ENCODE measurements around the gene TGM3. TPM values are rescaled to one million over a fixed set of nuclear protein-coding genes. Genes with fewer than 3 reads are reported as not detected.

Gene TGM3
- total and polyA plus RNA-seq, 12 donors, result 0.13 to 1.7 (median 0.37) TPM; not detected in 6

DNA sequence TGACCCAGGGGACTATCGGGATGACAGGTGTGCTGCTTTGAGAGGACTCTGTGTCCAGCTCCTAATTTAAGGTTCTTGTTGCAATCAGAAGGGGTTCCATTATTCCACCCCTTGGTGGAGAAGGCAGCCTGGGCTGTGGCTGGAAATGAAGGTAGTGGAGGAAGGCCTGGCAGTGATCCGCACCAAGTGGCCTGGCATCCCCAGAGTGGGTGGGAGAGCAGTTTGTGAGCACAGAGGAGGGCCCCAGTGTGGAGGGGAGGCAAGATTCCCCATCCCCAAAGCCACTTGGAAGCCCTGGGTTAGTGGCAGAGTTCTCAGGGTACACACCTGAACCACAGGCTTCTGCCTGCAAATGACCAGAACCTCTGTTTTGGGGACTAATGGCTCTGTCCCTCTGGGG is 2.3 kb downstream of the TGM3 start:
- TF ChIP-seq CTCF (IDR thresholded peaks at IDR 0.05) (no peak), POLR2A (IDR thresholded peaks at IDR 0.05) (no peak)
- intact Hi-C loops (cut with DNase I), result no loop called here
- DNase-seq, result no peak
- no peaks in the 10 kb centered on the region for H3K36me3 ChIP-seq (replicated peaks in 1 of 2)
- H3K4me1 ChIP-seq (replicated peaks in 1 of 2), result peaks cover 0 to 10% of the 10 kb centered on the region in 2 donors
- no peaks in the 10 kb centered on the region for H3K27me3 ChIP-seq
- H3K27ac ChIP-seq, result no peak overlapping the region
- no peaks in the 10 kb centered on the region for H3K9me3 ChIP-seq (replicated peaks in 1 of 3)
- 85 to 98% (median 92%) methylated on average over 2 of the region's 2 CpGs for WGBS, 4 donors
- H3K4me3 ChIP-seq, result no peak overlapping the region

- 88 to 98% (median 92%) methylated on average over 5 of the region's 5 CpGs for WGBS, 4 donors
- H3K9me3 ChIP-seq (replicated peaks in 1 of 3), result no peaks in the 10 kb centered on the region
- no peaks in the 10 kb centered on the region for H3K27me3 ChIP-seq
- TF ChIP-seq CTCF (IDR thresholded peaks at IDR 0.05) (no peak), POLR2A (IDR thresholded peaks at IDR 0.05) (no peak)
- no peak overlapping the region for H3K4me3 ChIP-seq
- no peak overlapping the region for H3K27ac ChIP-seq
- H3K36me3 ChIP-seq (replicated peaks in 1 of 2), result no peaks in the 10 kb centered on the region
- no peak for DNase-seq
- H3K4me1 ChIP-seq (replicated peaks in 1 of 2), result peaks cover 0 to 10% of the 10 kb centered on the region in 2 donors
- intact Hi-C loops (cut with DNase I), result no loop called here
Measured at GRCh38 chr20:2298701-2299100, 2.9 kb downstream of the TGM3 start.

- no peaks in the 10 kb centered on the region for H3K9me3 ChIP-seq (replicated peaks in 1 of 3)
- H3K27ac ChIP-seq, result no peak overlapping the region
- peaks cover 0 to 10% of the 10 kb centered on the region in 2 donors for H3K4me1 ChIP-seq (replicated peaks in 1 of 2)
- H3K36me3 ChIP-seq (replicated peaks in 1 of 2), result no peaks in the 10 kb centered on the region
- H3K4me3 ChIP-seq, result no peak overlapping the region
- intact Hi-C loops (cut with DNase I), result no loop called here
- no peaks in the 10 kb centered on the region for H3K27me3 ChIP-seq
- WGBS, 4 donors, result 58 to 73% (median 63%) methylated on average over 8 to 9 of the region's 9 CpGs
- peak in 4 of 7 donors; percentile 22 to 40 (median 31) for DNase-seq
- no peak for TF ChIP-seq CTCF (IDR thresholded peaks at IDR 0.05)
- TF ChIP-seq POLR2A (IDR thresholded peaks at IDR 0.05), result no peak
Measured at GRCh38 chr20:2299301-2299700, 3.5 kb downstream of the TGM3 start.

- intact Hi-C loops (cut with DNase I), result no loop called here
- no peak for TF ChIP-seq CTCF (IDR thresholded peaks at IDR 0.05)
- no peak for TF ChIP-seq POLR2A (IDR thresholded peaks at IDR 0.05)
- Histone ChIP-seq H3K27me3 (no peaks in the 10 kb centered on the region), H3K9me3 (replicated peaks in 1 of 3) (no peaks in the 10 kb centered on the region), H3K4me3 (no peak overlapping the region), H3K27ac (no peak overlapping the region), H3K36me3 (replicated peaks in 1 of 2) (no peaks in the 10 kb centered on the region), H3K4me1 (replicated peaks in 1 of 2) (peaks cover 0 to 10% of the 10 kb centered on the region in 2 donors)
- no peak for DNase-seq
Measured at GRCh38 chr20:2300002-2300401, 4.2 kb downstream of the TGM3 start.
